ENCODE measurements around the gene TBX6.
A peak's percentile ranks its signal among the peaks of the same experiment; 100 is the strongest.
"Not testable (repeated sequence)": the region's sequence is repeated elsewhere in the genome, so short reads cannot be mapped to it uniquely, and the experiment has no call there.

Gene TBX6

GRCh38 chr16:30041841-30042240 is 49.9 kb downstream of the TBX6 start:
- no peak for TF ChIP-seq Cebpa-rat (IDR thresholded peaks at IDR 0.05)
- no peaks in the 10 kb centered on the region for H3K36me3 ChIP-seq
- peaks cover 0 to 7% (median under 1%) of the 10 kb centered on the region in 10 experiments; a peak in 3 of 20 replicates for H3K4me1 ChIP-seq
- H3K4me3 ChIP-seq: no peak overlapping the region
- H4K20me1 ChIP-seq: no peaks in the 10 kb centered on the region
- H3K9me3 ChIP-seq (replicated peaks in 1 of 11): no peaks in the 10 kb centered on the region
- H3K4me2 ChIP-seq: no peak overlapping the region
- no peak overlapping the region for H3K27ac ChIP-seq
- no peaks in the 10 kb centered on the region for H3K27me3 ChIP-seq
- H3K9ac ChIP-seq: no peak overlapping the region

- H3K9ac ChIP-seq; H3K9me3 ChIP-seq (replicated peaks in 1 of 11); H3K27ac ChIP-seq; H3K36me3 ChIP-seq; H3K4me1 ChIP-seq; H3K4me3 ChIP-seq; H3K27me3 ChIP-seq; H4K20me1 ChIP-seq: not testable (repeated sequence)
- peak overlapping the region in 1 of 11 experiments; percentile 29; a peak in 1 of 22 replicates for H3K4me2 ChIP-seq
These were observed 51.0 kb downstream of the TBX6 start for GRCh38 chr16:30040690-30041089.

GRCh38 chr16:30040221-30040620 is 51.5 kb downstream of the TBX6 start:
- Histone ChIP-seq H3K27me3 (no peaks in the 10 kb centered on the region), H3K4me1 (peaks cover 0 to 8% (median under 1%) of the 10 kb centered on the region in 10 experiments; a peak in 5 of 20 replicates), H3K4me2 (peak overlapping the region in 1 of 11 experiments; percentile 29; a peak in 1 of 22 replicates), H4K20me1 (no peaks in the 10 kb centered on the region), H3K9me3 (replicated peaks in 1 of 11) (no peaks in the 10 kb centered on the region), H3K27ac (no peak overlapping the region), H3K9ac (no peak overlapping the region), H3K4me3 (no peak overlapping the region), H3K36me3 (no peaks in the 10 kb centered on the region)
- no peak for TF ChIP-seq Cebpa-rat (IDR thresholded peaks at IDR 0.05)

All from BLaER1 treated with 17β-estradiol and CSF1 and Interleukin-3, amounts not matched to agents 10 nM and 100 nM (cell line).